HG02852 (cell line): ENCODE results near the gene DNAJC24.

Source experiments
- ATAC-seq: cut with Tn5 transposase; IDR thresholded peaks from one replicate; pipeline ENCODE4 v1.9.1; 2021; ENCODE audit warnings: mild to moderate bottlenecking, moderate library complexity; ENCODE audit not compliant: unreplicated experiment

Gene DNAJC24

GRCh38 chr11:31414338-31414737 lies 44.7 kb downstream of the DNAJC24 start:
- ATAC-seq: no peak

GRCh38 chr11:31415435-31415834 lies 45.8 kb downstream of the DNAJC24 start:
- ATAC-seq: no peak

DNA sequence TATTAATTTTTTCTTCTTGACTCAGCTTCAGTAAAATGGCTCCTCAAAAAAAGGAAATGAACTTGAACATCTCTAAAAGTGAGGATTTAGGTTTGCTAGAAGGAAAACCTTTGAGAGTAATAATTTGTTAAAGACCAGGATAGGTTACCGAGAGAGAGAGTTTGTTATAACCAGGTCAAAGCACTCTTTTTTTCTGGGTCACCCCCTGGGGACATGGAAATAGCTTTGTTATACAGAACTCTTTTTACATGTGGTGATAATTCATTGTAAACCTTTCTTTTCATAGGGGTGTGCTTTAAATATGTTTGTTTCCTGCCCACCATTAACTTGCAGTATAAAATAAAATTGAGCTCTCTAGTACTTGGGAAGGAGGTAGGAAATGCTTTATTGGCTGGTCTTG lies 47.7 kb downstream of the DNAJC24 start:
- no peak for ATAC-seq

GRCh38 chr11:31417816-31418215 lies 48.2 kb downstream of the DNAJC24 start:
- no peak for ATAC-seq

- ATAC-seq: no peak
Observed at GRCh38 chr11:31419138-31419537, 49.5 kb downstream of the DNAJC24 start.

GRCh38 chr11:31419669-31420068 lies 50.0 kb downstream of the DNAJC24 start:
- ATAC-seq: no peak

GRCh38 chr11:31421820-31422219 lies 52.2 kb downstream of the DNAJC24 start:
- ATAC-seq: no peak

DNA sequence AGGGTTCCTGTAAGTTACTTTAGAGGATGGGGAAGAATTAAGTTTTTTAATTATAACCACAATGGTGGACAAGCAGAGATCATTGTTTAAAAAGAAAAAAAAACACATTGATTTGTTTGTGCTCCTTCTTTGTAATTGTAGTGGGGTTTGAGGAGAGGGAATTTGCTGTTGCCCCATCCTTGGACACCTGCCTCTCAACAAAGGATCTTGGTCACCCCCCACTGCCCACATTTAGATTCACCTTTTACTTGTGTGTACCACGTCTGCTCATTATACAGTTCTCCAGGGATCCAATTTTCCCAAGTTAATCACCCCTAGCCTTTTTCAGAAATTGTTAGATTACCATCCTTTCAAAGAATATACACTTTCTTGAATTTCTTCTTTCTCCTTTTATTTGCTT lies 53.0 kb downstream of the DNAJC24 start:
- no peak for ATAC-seq

- ATAC-seq: no peak
Observed at GRCh38 chr11:31424652-31425051, 55.0 kb downstream of the DNAJC24 start.

DNA sequence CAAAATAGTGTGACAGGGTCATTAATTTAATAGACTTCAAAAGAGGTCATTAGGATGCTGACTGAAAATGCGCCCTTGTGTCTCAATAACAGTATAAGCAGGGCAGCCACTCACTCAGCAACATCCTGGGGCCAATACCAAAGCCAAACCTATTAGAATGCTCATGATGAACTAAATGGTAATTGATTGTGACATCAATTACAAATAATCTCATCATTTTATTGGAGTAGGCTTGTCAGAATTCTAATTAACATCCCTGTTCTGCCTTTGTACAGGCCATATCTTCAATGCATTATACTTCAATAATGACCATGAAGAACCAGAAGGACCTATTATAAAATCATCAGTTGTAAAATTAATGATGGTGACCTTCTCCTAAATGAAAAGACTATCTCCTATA lies 64.2 kb downstream of the DNAJC24 start:
- ATAC-seq: no peak

DNA sequence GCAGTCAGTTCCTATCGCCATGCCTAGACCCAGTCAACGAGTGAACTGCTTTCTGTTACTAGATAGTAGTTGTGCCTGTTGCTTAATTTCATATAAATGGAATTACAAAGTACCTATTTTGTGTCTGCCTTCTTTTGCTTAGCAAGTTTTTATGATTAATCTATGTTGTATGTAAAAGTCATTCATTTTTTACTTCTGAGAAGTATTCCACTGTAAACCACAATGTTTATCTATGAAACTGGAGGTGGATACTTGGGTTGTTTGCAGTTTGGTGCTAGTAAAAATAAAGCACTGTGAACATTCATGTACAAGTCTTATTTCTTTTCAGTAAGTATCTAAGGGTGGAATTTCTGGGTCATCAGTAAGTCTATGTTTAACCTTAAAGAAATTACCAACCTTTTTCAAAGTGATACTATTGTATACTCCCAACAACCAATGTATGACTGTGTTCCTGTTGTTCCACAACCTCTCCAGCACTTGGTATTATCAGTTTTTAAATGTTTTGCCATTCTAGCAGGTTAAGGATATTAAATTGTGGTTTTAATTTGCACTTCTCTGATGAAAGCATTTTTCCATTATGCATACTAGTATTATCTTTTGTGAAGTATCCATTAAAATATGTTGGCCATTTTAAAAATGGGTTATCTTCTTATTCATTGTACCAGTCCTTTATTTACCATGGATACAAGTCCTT lies 68.2 kb downstream of the DNAJC24 start:
- ATAC-seq: no peak

GRCh38 chr11:31441296-31441695 lies 71.6 kb downstream of the DNAJC24 start:
- no peak for ATAC-seq

DNA sequence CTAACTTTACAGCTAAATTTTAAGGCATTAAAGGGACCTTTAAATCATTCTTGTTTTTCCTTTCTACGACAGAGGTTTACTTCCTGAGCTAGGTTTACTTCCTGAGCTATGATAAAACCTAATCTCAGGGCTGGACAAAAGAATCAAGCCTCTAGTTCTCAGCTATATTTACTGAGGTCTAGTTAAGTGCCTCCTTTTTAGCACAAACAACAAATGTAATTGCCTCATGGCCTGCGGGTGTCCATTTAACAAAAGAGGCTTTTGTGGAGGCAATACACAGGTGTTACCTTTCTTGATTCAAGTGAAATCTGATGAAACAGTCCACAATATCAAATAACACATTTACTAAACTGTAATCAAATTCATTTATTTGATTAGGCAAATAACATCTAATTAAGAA lies 72.4 kb downstream of the DNAJC24 start:
- ATAC-seq: no peak

DNA sequence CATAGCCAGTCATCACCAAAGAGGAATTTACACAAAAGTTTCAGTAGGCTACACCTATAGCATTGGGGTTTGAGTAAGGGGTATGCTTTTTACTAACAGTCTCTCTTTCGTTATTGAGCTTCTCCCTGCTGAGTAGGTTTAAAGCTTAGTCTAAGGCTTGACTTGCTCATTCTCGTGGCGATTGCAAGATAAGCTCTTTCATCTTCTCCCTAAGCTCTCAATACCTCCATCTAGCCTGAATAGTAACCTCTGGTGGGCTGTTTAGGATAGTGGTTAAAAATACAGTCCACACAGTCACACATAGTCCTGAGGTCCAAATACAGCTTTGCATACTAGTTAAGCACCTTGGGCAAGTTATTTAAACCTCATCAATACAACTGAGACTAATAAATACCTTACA lies 74.1 kb downstream of the DNAJC24 start:
- ATAC-seq: no peak

- ATAC-seq: no peak
Observed at GRCh38 chr11:31445621-31446020, 76.0 kb downstream of the DNAJC24 start.

- ATAC-seq: no peak
Observed at GRCh38 chr11:31449040-31449439, 79.4 kb downstream of the DNAJC24 start.

- no peak for ATAC-seq
Observed at GRCh38 chr11:31450841-31451240, 81.2 kb downstream of the DNAJC24 start.

DNA sequence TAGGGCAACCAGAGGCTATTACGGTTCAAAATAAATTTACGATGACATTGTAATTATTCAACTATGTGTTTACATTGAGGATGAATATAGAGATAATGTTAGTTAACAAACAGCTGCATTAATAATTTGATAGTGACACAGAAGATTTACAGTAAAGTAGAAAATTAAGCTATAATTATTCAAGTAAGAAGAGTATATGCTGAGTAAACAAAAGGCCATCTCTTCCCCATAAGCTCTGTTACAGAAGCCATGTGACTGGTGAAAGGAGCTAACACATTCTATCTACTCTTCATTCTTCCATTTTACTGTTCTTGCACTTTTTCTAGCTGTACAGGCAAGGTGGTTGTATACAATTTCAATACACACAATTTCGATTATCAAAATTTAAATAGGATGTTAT lies 85.5 kb downstream of the DNAJC24 start:
- no peak for ATAC-seq

DNA sequence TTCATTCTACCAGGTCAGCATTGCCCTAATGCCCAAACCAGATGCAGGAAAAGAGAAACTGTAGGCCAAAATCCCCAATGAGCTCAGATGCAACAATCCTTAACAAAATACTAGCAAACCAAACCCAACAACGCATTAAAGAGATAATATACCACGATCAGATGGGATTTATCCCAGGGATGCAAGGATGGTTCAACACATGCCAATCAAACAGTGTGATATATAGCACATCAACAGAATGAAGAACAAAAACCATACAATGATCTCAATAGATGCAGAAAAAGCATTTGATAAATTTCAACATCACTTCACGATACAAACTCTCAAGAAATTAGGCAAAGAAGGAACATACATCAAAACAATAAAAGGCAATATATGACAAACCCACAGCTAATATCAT lies 94.8 kb downstream of the DNAJC24 start:
- no peak for ATAC-seq

- no peak for ATAC-seq
Observed at GRCh38 chr11:31474083-31474482, 104.4 kb downstream of the DNAJC24 start.

- no peak for ATAC-seq
Observed at GRCh38 chr11:31477528-31478222, 108.0 kb downstream of the DNAJC24 start.

DNA sequence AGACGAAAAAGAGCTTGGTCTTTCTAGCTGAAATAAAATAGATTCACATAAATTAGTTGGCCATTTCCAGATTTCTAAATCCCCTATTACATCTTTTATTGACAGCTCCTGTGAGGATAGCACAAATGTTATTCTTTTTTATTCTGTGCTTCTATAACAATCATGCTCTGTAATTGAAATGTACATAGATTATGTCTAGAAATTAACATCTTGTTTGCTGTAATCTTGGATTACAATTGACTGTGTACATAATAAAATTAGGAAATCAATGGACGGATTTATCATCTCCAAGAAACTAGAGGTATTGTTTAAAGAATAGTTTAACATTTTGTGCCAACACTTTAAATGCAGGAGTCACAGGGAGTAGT lies 108.5 kb downstream of the DNAJC24 start:
- no peak for ATAC-seq

GRCh38 chr11:31479066-31479465 lies 109.4 kb downstream of the DNAJC24 start:
- ATAC-seq: no peak
